ENCODE measurements around the gene A2M. TPM values are rescaled to one million over a fixed set of nuclear protein-coding genes. Genes with fewer than 3 reads are reported as not detected.

A2M gene
- total RNA-seq, 4 donors from 2014 or later: 66.2 to 136 (median 96.5) TPM

Other genes with a start within 250 kb of the A2M start
- 10 to 100 TPM in 3 of 4 donors, 1 to 10 TPM in 1; 9.3 to 23.6 (median 15.3) TPM for gene PHC1, start 201.4 kb downstream of the A2M start, total RNA-seq
- gene M6PR, start 166.3 kb downstream of the A2M start, total RNA-seq: 10 to 100 TPM; 43.2 to 87.5 (median 67.2) TPM
- 1 to 10 TPM in 2 of 4 donors, not detected in 2; 1.4 to 2.5 TPM for gene KLRG1, start 126.4 kb downstream of the A2M start, total RNA-seq
- gene PZP, start 92.5 kb upstream of the A2M start, total RNA-seq: not detected

Measured in transverse colon (tissue), 4 donors.